Tibial nerve (tissue), 4 donors: ENCODE measurements around the gene NFE2L1. TPM values are rescaled to one million over a fixed set of nuclear protein-coding genes. Genes with fewer than 3 reads are reported as not detected.
"Not testable (repeated sequence)": the region's sequence is repeated elsewhere in the genome, so short reads cannot be mapped to it uniquely, and the experiment has no call there.

Experiments
- DNase-seq, 2 donors: peaks; one replicate each; pipeline ENCODE4 v3.0.0-alpha.2; 2019; ENCODE audit warnings: low spot score in 2 of 2
- H3K27ac ChIP-seq, 4 donors: fragments of 200-600 bp; sonication (generic) in 3 of 4; one replicate each; pipeline ENCODE4 v1.5.1; 2017 to 2019; ENCODE audit warnings: mild to moderate bottlenecking in 1 of 4
- H3K27me3 ChIP-seq, 2 donors: fragments of 200-600 bp; sonication (generic) in 1 of 2; one replicate each; pipeline versions ENCODE4 v1.5.1 to v1.6.0; 2017 to 2019
- H3K36me3 ChIP-seq, 3 donors: fragments of 200-600 bp; sonication (generic); one replicate each; pipeline ENCODE4 v1.5.1; 2018 to 2019
- H3K4me1 ChIP-seq, 4 donors: fragments of 200-600 bp; sonication (generic) in 3 of 4; one replicate each; pipeline ENCODE4 v1.5.1; 2017 to 2019
- H3K4me3 ChIP-seq, 4 donors: fragments of 200-600 bp; sonication (generic) in 3 of 4; one replicate each; pipeline ENCODE4 v1.5.1; 2017 to 2019; ENCODE audit warnings: mild to moderate bottlenecking in 1 of 4, moderate library complexity in 1 of 4
- H3K9me3 ChIP-seq, 4 donors: fragments of 200-600 bp; sonication (generic) in 3 of 4; one replicate each; pipeline ENCODE4 v1.5.1; 2017 to 2019
- EP300 ChIP-seq, 2 donors: sonication (generic); formaldehyde crosslinking; IDR thresholded peaks; one replicate each; pipeline ENCODE4 v1.6.1; 2017; ENCODE audit warnings: antibody characterized with exemption in 2 of 2, mild to moderate bottlenecking in 1 of 2
- POLR2A ChIP-seq, 2 donors: fragments of 450-650 bp; IDR thresholded peaks; one replicate each; pipeline ENCODE4 v1.6.1; 2017; ENCODE audit warnings: antibody characterized with exemption in 2 of 2, mild to moderate bottlenecking in 2 of 2, moderate library complexity in 2 of 2
- WGBS, 2 donors: methylation state at CpG; one replicate each; pipeline ENCODE4 v1.1.5; 2018; 5-methylcytosine and 5-hydroxymethylcytosine counted together
- total RNA-seq, 4 donors: library from RNA; depleted of rRNA; stranded (reverse); fragments of >200 nt; gene quantifications; one replicate each; pipeline ENCODE4 v1.1.0, GENCODE V29; 2016
- TF ChIP-seq, protein P1 (sequence below), 5 experiments: fragments of 200-600 bp in 3 of 5; fragments of 450-650 bp in 2 of 5; sonication (generic) in 3 of 5; IDR thresholded peaks; one replicate each; pipeline ENCODE4 v1.5.1; 2016 to 2019; ENCODE audit warnings: antibody characterized with exemption in 5 of 5, mild to moderate bottlenecking in 3 of 5, moderate library complexity in 2 of 5

NFE2L1 gene
- total RNA-seq, 4 donors from 2014 or later: 216 to 327 (median 255) TPM

GRCh38 chr17:48016112-48016511 is 32.0 kb upstream of the NFE2L1 start:
- no peak overlapping the region for H3K27ac ChIP-seq
- DNase-seq: no peak
- WGBS, 2 donors: 94 to 100% methylated on average over 2 of the region's 2 CpGs
- TF ChIP-seq POLR2A (IDR thresholded peaks at IDR 0.05) (no peak), EP300 (IDR thresholded peaks at IDR 0.05) (no peak)
- TF ChIP-seq, protein P1, sequence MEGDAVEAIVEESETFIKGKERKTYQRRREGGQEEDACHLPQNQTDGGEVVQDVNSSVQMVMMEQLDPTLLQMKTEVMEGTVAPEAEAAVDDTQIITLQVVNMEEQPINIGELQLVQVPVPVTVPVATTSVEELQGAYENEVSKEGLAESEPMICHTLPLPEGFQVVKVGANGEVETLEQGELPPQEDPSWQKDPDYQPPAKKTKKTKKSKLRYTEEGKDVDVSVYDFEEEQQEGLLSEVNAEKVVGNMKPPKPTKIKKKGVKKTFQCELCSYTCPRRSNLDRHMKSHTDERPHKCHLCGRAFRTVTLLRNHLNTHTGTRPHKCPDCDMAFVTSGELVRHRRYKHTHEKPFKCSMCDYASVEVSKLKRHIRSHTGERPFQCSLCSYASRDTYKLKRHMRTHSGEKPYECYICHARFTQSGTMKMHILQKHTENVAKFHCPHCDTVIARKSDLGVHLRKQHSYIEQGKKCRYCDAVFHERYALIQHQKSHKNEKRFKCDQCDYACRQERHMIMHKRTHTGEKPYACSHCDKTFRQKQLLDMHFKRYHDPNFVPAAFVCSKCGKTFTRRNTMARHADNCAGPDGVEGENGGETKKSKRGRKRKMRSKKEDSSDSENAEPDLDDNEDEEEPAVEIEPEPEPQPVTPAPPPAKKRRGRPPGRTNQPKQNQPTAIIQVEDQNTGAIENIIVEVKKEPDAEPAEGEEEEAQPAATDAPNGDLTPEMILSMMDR (IDR thresholded peaks at IDR 0.05): no peak
- no peaks in the 10 kb centered on the region for H3K36me3 ChIP-seq
- H3K4me3 ChIP-seq: no peak overlapping the region
- peaks cover 0 to 7% of the 10 kb centered on the region in 2 donors for H3K27me3 ChIP-seq
- peaks cover 0 to 16% (median 11%) of the 10 kb centered on the region in 4 donors for H3K4me1 ChIP-seq
- no peaks in the 10 kb centered on the region for H3K9me3 ChIP-seq

- not testable (repeated sequence) for H3K4me1 ChIP-seq, H3K4me3 ChIP-seq, DNase-seq, H3K27me3 ChIP-seq, H3K27ac ChIP-seq, H3K36me3 ChIP-seq, H3K9me3 ChIP-seq
- WGBS, 2 donors: 78 to 85% methylated on average over 4 of the region's 4 CpGs
Observed at GRCh38 chr17:48017817-48018158, 30.4 kb upstream of the NFE2L1 start.

DNA sequence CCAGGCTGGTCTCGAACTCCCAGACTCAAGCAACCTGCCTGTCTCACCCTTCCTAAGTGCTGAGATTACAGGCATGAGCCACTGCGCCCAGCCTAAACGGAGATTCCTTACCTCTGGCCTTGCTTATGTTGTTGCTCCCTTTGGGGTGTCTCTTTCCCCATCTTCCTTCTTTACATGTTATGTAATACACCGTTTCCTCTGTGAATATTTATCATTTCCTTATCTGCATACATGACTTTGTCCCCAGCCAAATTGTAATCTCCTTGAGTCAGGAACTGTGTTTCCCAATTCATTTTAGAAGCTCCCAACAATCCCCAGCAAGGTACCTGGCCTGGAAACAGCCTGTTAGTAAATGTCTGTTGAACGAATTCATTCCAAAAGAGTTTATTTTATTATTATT is 26.2 kb upstream of the NFE2L1 start:
- no peak overlapping the region for H3K4me3 ChIP-seq
- peaks cover 7 to 41% (median 34%) of the 10 kb centered on the region in 4 donors for H3K4me1 ChIP-seq
- no peaks in the 10 kb centered on the region for H3K36me3 ChIP-seq
- TF ChIP-seq POLR2A (IDR thresholded peaks at IDR 0.05): no peak
- no peak for TF ChIP-seq EP300 (IDR thresholded peaks at IDR 0.05)
- TF ChIP-seq, protein P1 (IDR thresholded peaks at IDR 0.05): no peak
- no peak overlapping the region for H3K27ac ChIP-seq
- DNase-seq: no peak
- no peaks in the 10 kb centered on the region for H3K9me3 ChIP-seq
- H3K27me3 ChIP-seq: no peaks in the 10 kb centered on the region
- WGBS, 2 donors: 73 to 75% methylated on average over 5 of the region's 5 CpGs

- Histone ChIP-seq H3K4me1 (peaks cover 7 to 46% (median 34%) of the 10 kb centered on the region in 4 donors), H3K9me3 (no peaks in the 10 kb centered on the region), H3K27ac (peak overlapping the region in 3 of 4 donors; percentile 90 to 95 (median 93)), H3K27me3 (no peaks in the 10 kb centered on the region), H3K36me3 (no peaks in the 10 kb centered on the region), H3K4me3 (peak overlapping the region in 3 of 4 donors; percentile 38 to 57 (median 56))
- no peak for DNase-seq
- TF ChIP-seq EP300 (IDR thresholded peaks at IDR 0.05) (no peak), POLR2A (IDR thresholded peaks at IDR 0.05) (no peak)
- TF ChIP-seq, protein P1 (IDR thresholded peaks at IDR 0.05): no peak
- 42 to 57% methylated on average over 6 of the region's 6 CpGs for WGBS, 2 donors
Observed at GRCh38 chr17:48022901-48023300, 25.3 kb upstream of the NFE2L1 start.

GRCh38 chr17:48023400-48024148 is 24.6 kb upstream of the NFE2L1 start:
- Histone ChIP-seq H3K4me1 (peaks cover 7 to 46% (median 34%) of the 10 kb centered on the region in 4 donors), H3K4me3 (peak overlapping the region; percentile 38 to 58 (median 56)), H3K27me3 (no peaks in the 10 kb centered on the region), H3K9me3 (no peaks in the 10 kb centered on the region), H3K27ac (peak overlapping the region; percentile 78 to 95 (median 92)), H3K36me3 (no peaks in the 10 kb centered on the region)
- peak; percentile 64 to 72 for DNase-seq
- TF ChIP-seq EP300 (IDR thresholded peaks at IDR 0.05) (peak in 1 of 2 donors; percentile 49), POLR2A (IDR thresholded peaks at IDR 0.05) (peak; percentile 36 to 37)
- TF ChIP-seq, protein P1 (IDR thresholded peaks at IDR 0.05): peak; percentile 15 to 61 (median 38)
- WGBS, 2 donors: 2 to 8% methylated on average over 27 to 30 of the region's 54 CpGs
